Measurements from ENCODE around the gene CFLAR.

DNA sequence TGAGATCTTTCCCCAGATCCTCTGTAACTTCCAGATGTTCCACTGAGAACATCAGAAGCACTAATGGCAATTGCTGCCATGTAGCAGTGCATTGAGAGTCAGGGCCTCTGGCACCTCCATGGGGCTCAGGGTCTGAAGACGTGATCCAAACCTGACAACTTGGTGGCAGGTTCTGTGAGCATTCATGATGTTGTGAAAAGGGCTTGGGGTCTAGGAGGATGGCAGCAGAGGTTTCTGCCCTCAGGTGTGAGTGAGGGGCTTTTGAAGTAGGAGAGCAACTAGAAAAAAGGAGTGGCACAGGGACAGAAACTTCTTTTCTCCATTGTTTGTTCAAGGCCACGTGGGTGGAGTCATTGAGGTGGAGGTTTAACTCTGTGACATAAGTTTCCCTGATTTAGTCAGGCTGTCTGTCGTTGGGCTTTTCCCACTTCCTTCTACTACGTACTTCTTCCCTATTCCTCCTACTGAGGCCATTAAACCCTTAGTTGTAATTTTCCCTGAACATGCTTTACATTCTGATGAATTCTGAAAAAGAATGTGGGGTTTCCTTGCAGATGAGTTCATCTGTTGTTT lies 13.1 kb downstream of the CFLAR start:
- TF ChIP-seq CTCF (IDR thresholded peaks at IDR 0.05; ENCODE audit: insufficient read depth, low read depth, low read length), result no peak
- no peak for TF ChIP-seq EZH2 (IDR thresholded peaks at IDR 0.05; ENCODE audit: insufficient read depth, low read length)

Data from astrocyte (in vitro differentiated cells and primary cell).